Measurements from ENCODE around the gene EMC9.

DNA sequence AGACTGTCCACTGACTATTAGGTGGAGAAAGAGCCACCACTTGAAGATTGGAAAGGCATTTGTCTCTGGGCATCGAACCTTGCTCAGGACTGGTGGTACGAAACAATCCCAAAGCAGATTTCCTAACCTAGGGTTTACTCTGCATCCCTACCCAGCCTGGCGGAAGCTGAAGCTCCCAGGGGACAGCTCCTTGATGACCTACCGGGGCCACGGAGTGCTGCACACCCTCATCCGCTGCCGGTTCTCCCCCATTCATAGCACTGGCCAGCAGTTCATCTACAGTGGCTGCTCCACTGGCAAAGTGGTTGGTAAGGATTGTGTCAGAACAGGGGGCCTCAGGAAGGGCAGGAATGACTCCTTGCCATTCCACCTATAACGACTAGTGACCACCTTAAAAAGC lies 20.2 kb downstream of the EMC9 start:
- TF ChIP-seq, protein P1, sequence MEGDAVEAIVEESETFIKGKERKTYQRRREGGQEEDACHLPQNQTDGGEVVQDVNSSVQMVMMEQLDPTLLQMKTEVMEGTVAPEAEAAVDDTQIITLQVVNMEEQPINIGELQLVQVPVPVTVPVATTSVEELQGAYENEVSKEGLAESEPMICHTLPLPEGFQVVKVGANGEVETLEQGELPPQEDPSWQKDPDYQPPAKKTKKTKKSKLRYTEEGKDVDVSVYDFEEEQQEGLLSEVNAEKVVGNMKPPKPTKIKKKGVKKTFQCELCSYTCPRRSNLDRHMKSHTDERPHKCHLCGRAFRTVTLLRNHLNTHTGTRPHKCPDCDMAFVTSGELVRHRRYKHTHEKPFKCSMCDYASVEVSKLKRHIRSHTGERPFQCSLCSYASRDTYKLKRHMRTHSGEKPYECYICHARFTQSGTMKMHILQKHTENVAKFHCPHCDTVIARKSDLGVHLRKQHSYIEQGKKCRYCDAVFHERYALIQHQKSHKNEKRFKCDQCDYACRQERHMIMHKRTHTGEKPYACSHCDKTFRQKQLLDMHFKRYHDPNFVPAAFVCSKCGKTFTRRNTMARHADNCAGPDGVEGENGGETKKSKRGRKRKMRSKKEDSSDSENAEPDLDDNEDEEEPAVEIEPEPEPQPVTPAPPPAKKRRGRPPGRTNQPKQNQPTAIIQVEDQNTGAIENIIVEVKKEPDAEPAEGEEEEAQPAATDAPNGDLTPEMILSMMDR (IDR thresholded peaks at IDR 0.05): no peak
- TF ChIP-seq POLR2A (IDR thresholded peaks at IDR 0.05; ENCODE audit: low read depth) (no peak), POLR2AphosphoS5 (IDR thresholded peaks at IDR 0.05) (no peak)
